ENCODE measurements around the gene HEATR5B. TPM values are rescaled to one million over a fixed set of nuclear protein-coding genes. Genes with fewer than 3 reads are reported as not detected.

HEATR5B gene
- total and polyA plus RNA-seq, 2 donors from 2014 or later = 4.4 to 20.5 TPM

GRCh38 chr2:37090019-37090477 is 5.9 kb upstream of the HEATR5B start:
- DNase-seq (no peak), FAIRE-seq (no peak)
- H3K9ac ChIP-seq (ENCODE audit: low read length in 3 of 3) = no peak overlapping the region
- H3K4me1 ChIP-seq (ENCODE audit: control insufficient read depth in 2 of 3, insufficient read depth in 2 of 3, low read depth in 1 of 3, low read length in 3 of 3) = peaks cover 0 to 3% (median 0%) of the 10 kb centered on the region in 3 donors
- intact Hi-C loops (cut with DNase I) = no loop called here
- no peak for TF ChIP-seq CTCF (IDR thresholded peaks at IDR 0.05; ENCODE audit: borderline replicate concordance, extremely low read depth, insufficient read depth)
- H3K4me3 ChIP-seq (ENCODE audit: low read length in 3 of 3) = no peak overlapping the region
- H3K9me3 ChIP-seq (ENCODE audit: control insufficient read depth in 2 of 3, insufficient read depth in 1 of 3, low read length in 3 of 3) = no peaks in the 10 kb centered on the region
- H3K27me3 ChIP-seq (ENCODE audit: control insufficient read depth, insufficient read depth, low read length) = no peaks in the 10 kb centered on the region
- H3K27ac ChIP-seq (ENCODE audit: low read depth in 2 of 2, low read length in 2 of 2) = no peak overlapping the region
- peaks cover 4 to 16% (median 13%) of the 10 kb centered on the region in 3 donors for H3K36me3 ChIP-seq (ENCODE audit: control insufficient read depth in 2 of 3, insufficient read depth in 3 of 3, low read length in 3 of 3)

- DNase-seq = no peak
- no peak for TF ChIP-seq CTCF (IDR thresholded peaks at IDR 0.05; ENCODE audit: borderline replicate concordance, extremely low read depth, insufficient read depth)
- FAIRE-seq = no peak
- intact Hi-C loops (cut with DNase I) = no loop called here
- peaks cover 0 to 11% (median 7%) of the 10 kb centered on the region in 3 donors for H3K36me3 ChIP-seq (ENCODE audit: control insufficient read depth in 2 of 3, insufficient read depth in 3 of 3, low read length in 3 of 3)
- no peak overlapping the region for H3K4me3 ChIP-seq (ENCODE audit: low read length in 3 of 3)
- H3K9ac ChIP-seq (ENCODE audit: low read length in 3 of 3) = no peak overlapping the region
- no peak overlapping the region for H3K27ac ChIP-seq (ENCODE audit: low read depth in 2 of 2, low read length in 2 of 2)
- no peaks in the 10 kb centered on the region for H3K9me3 ChIP-seq (ENCODE audit: control insufficient read depth in 2 of 3, insufficient read depth in 1 of 3, low read length in 3 of 3)
- H3K4me1 ChIP-seq (ENCODE audit: control insufficient read depth in 2 of 3, insufficient read depth in 2 of 3, low read depth in 1 of 3, low read length in 3 of 3) = peaks cover 0 to 8% (median 3%) of the 10 kb centered on the region in 3 donors
- H3K27me3 ChIP-seq (ENCODE audit: control insufficient read depth, insufficient read depth, low read length) = no peaks in the 10 kb centered on the region
Observed at GRCh38 chr2:37085731-37086147, 1.6 kb upstream of the HEATR5B start.

GRCh38 chr2:37084797-37085196 is 625 bp upstream of the HEATR5B start:
- peak overlapping the region; percentile 96 to 99 (median 99) for H3K4me3 ChIP-seq (ENCODE audit: low read length in 3 of 3)
- H3K9ac ChIP-seq (ENCODE audit: low read length in 3 of 3) = peak overlapping the region; percentile 80 to 98 (median 91)
- DNase-seq (no peak), FAIRE-seq (no peak)
- H3K9me3 ChIP-seq (ENCODE audit: control insufficient read depth in 2 of 3, insufficient read depth in 1 of 3, low read length in 3 of 3) = no peaks in the 10 kb centered on the region
- peaks cover 0 to 8% (median 3%) of the 10 kb centered on the region in 3 donors for H3K4me1 ChIP-seq (ENCODE audit: control insufficient read depth in 2 of 3, insufficient read depth in 2 of 3, low read depth in 1 of 3, low read length in 3 of 3)
- no peak overlapping the region for H3K27ac ChIP-seq (ENCODE audit: low read depth in 2 of 2, low read length in 2 of 2)
- no peak for TF ChIP-seq CTCF (IDR thresholded peaks at IDR 0.05; ENCODE audit: borderline replicate concordance, extremely low read depth, insufficient read depth)
- peaks cover 0 to 7% (median 2%) of the 10 kb centered on the region in 3 donors for H3K36me3 ChIP-seq (ENCODE audit: control insufficient read depth in 2 of 3, insufficient read depth in 3 of 3, low read length in 3 of 3)
- intact Hi-C loops (cut with DNase I) = no loop called here
- no peaks in the 10 kb centered on the region for H3K27me3 ChIP-seq (ENCODE audit: control insufficient read depth, insufficient read depth, low read length)

- intact Hi-C loops (cut with DNase I) = no loop called here
- DNase-seq (no peak), FAIRE-seq (no peak)
- no peak overlapping the region for H3K9ac ChIP-seq (ENCODE audit: low read length in 3 of 3)
- H3K4me3 ChIP-seq (ENCODE audit: low read length in 3 of 3) = no peak overlapping the region
- no peaks in the 10 kb centered on the region for H3K9me3 ChIP-seq (ENCODE audit: control insufficient read depth in 2 of 3, insufficient read depth in 1 of 3, low read length in 3 of 3)
- H3K36me3 ChIP-seq (ENCODE audit: control insufficient read depth in 2 of 3, insufficient read depth in 3 of 3, low read length in 3 of 3) = peaks cover 0 to 5% (median 4%) of the 10 kb centered on the region in 3 donors
- H3K27ac ChIP-seq (ENCODE audit: low read depth in 2 of 2, low read length in 2 of 2) = no peak overlapping the region
- H3K27me3 ChIP-seq (ENCODE audit: control insufficient read depth, insufficient read depth, low read length) = no peaks in the 10 kb centered on the region
- no peak for TF ChIP-seq CTCF (IDR thresholded peaks at IDR 0.05; ENCODE audit: borderline replicate concordance, extremely low read depth, insufficient read depth)
- H3K4me1 ChIP-seq (ENCODE audit: control insufficient read depth in 2 of 3, insufficient read depth in 2 of 3, low read depth in 1 of 3, low read length in 3 of 3) = peaks cover 0 to 8% (median 3%) of the 10 kb centered on the region in 3 donors
Observed at GRCh38 chr2:37080689-37081088, 3.5 kb downstream of the HEATR5B start.

Measured in kidney (tissue), 14 donors.